Adipocyte (in vitro differentiated cells): Measurements from ENCODE around the gene AGBL4.

ENCODE experiments used
- DNase-seq: peaks from one replicate; pipeline ENCODE4 v3.0.0-alpha.2; 2015; ENCODE audit warnings: low read depth
- H3K27me3 ChIP-seq: replicated peaks from 2 replicates; pipeline ENCODE4 v1.7.0; 2013; ENCODE audit warnings: mild to moderate bottlenecking, low read length, moderate library complexity; ENCODE audit not compliant: control insufficient read depth, insufficient read depth
- H3K36me3 ChIP-seq: 2 replicates; pipeline ENCODE4 v1.7.0; 2013; ENCODE audit warnings: low read length, mild to moderate bottlenecking, moderate library complexity; ENCODE audit not compliant: control insufficient read depth, insufficient read depth, severe bottlenecking
- H3K4me1 ChIP-seq: 2 replicates; pipeline ENCODE4 v1.7.0; 2013; ENCODE audit warnings: mild to moderate bottlenecking, low read length, moderate library complexity; ENCODE audit not compliant: control insufficient read depth, insufficient read depth
- H3K4me3 ChIP-seq: 2 replicates; pipeline ENCODE4 v1.7.0; 2013; ENCODE audit warnings: mild to moderate bottlenecking, low read length, moderate library complexity
- H3K9ac ChIP-seq: 2 replicates; pipeline ENCODE4 v1.7.0; 2013; ENCODE audit warnings: mild to moderate bottlenecking, low read length, moderate library complexity
- H3K9me3 ChIP-seq: 2 replicates; pipeline ENCODE4 v1.7.0; 2013; ENCODE audit warnings: mild to moderate bottlenecking, low read length, moderate library complexity; ENCODE audit not compliant: control insufficient read depth

The AGBL4 gene

DNA sequence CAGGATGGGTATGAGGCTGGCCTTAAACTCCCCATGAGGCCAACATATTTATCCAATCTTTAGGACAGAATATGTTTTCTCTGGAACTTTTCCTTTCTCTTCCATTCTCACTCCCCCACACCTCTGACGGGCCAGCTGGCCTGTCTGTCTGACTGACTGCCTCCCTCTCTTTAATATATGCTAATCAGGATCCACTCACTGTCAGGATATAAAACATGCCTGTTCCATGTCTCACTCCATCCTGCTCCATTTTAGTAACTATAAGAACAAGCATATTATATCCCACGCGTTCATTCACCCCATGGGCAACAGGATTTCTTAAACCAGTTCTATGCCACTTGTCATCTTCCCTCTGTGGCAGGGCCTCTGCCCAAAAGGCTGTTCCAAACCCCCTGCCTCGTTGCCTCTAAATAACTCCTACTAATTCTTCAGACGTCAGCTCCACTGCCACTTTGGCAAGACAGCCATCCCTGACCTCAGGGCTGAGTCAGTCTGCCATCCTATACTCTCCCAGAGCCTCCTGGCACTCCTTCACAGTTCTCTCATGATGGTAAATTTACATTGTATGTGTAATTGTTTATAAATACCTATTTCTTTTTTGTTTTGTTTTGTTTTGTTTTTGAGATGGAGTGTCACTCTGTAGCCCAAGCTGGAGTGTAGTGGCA lies 1467.4 kb downstream of the AGBL4 start:
- no peak for DNase-seq

GRCh38 chr1:48555271-48555670 lies 1468.5 kb downstream of the AGBL4 start:
- Histone ChIP-seq H3K4me1 (no peaks in the 10 kb centered on the region), H3K27me3 (no peaks in the 10 kb centered on the region), H3K9me3 (no peaks in the 10 kb centered on the region), H3K4me3 (no peak overlapping the region), H3K36me3 (no peaks in the 10 kb centered on the region), H3K9ac (no peak overlapping the region)
- DNase-seq = no peak

More for the DNA sequence above, 1467.4 kb downstream of the AGBL4 start:
- no peaks in the 10 kb centered on the region for H3K9me3 ChIP-seq
- no peaks in the 10 kb centered on the region for H3K36me3 ChIP-seq
- H3K4me1 ChIP-seq = no peaks in the 10 kb centered on the region
- no peaks in the 10 kb centered on the region for H3K27me3 ChIP-seq
- no peak overlapping the region for H3K4me3 ChIP-seq
- no peak overlapping the region for H3K9ac ChIP-seq

- Histone ChIP-seq H3K9me3 (no peaks in the 10 kb centered on the region), H3K9ac (no peak overlapping the region), H3K4me3 (no peak overlapping the region), H3K27me3 (peaks cover 6% of the 10 kb centered on the region), H3K36me3 (no peaks in the 10 kb centered on the region), H3K4me1 (no peaks in the 10 kb centered on the region)
- DNase-seq = no peak
Measured at GRCh38 chr1:48552903-48553606, 1470.7 kb downstream of the AGBL4 start.

DNA sequence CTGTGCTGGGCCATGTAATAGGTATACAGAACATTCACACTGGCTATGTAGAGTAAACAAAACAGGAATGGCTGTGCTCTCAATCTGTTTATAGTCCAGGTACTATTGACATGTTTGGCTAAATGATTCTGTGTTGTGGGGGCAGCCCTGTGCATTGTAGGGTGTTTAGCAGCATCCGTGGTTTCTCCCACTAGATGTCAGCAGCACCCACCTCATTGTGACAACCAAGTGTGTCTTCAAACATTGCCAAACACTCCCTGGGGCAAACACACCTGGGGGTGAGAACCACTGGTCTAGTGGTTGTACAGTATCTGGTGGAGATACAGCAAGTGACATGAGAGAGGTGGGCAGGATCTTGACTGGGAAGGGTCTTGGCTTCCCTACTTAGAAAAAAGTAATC lies 1471.3 kb downstream of the AGBL4 start:
- DNase-seq = peak; percentile 28
- Histone ChIP-seq H3K9me3 (no peaks in the 10 kb centered on the region), H3K4me3 (no peak overlapping the region), H3K9ac (no peak overlapping the region), H3K4me1 (no peaks in the 10 kb centered on the region), H3K36me3 (no peaks in the 10 kb centered on the region), H3K27me3 (peaks cover 6% of the 10 kb centered on the region)

- Histone ChIP-seq H3K27me3 (peaks cover 9% of the 10 kb centered on the region), H3K9ac (no peak overlapping the region), H3K4me3 (no peak overlapping the region), H3K9me3 (no peaks in the 10 kb centered on the region), H3K36me3 (no peaks in the 10 kb centered on the region), H3K4me1 (no peaks in the 10 kb centered on the region)
- DNase-seq = no peak
Measured at GRCh38 chr1:48548985-48549384, 1474.8 kb downstream of the AGBL4 start.

GRCh38 chr1:48547561-48548220 lies 1476.1 kb downstream of the AGBL4 start:
- Histone ChIP-seq H3K4me3 (no peak overlapping the region), H3K9me3 (no peaks in the 10 kb centered on the region), H3K36me3 (no peaks in the 10 kb centered on the region), H3K9ac (no peak overlapping the region), H3K27me3 (peaks cover 14% of the 10 kb centered on the region), H3K4me1 (no peaks in the 10 kb centered on the region)
- no peak for DNase-seq

GRCh38 chr1:48543854-48544253 lies 1479.9 kb downstream of the AGBL4 start:
- no peaks in the 10 kb centered on the region for H3K4me1 ChIP-seq
- H3K27me3 ChIP-seq = peaks cover 18% of the 10 kb centered on the region
- no peak overlapping the region for H3K4me3 ChIP-seq
- no peak overlapping the region for H3K9ac ChIP-seq
- no peaks in the 10 kb centered on the region for H3K36me3 ChIP-seq
- H3K9me3 ChIP-seq = no peaks in the 10 kb centered on the region
- DNase-seq = no peak

GRCh38 chr1:48540587-48540986 lies 1483.2 kb downstream of the AGBL4 start:
- peaks cover 14% of the 10 kb centered on the region for H3K27me3 ChIP-seq
- H3K36me3 ChIP-seq = no peaks in the 10 kb centered on the region
- no peaks in the 10 kb centered on the region for H3K9me3 ChIP-seq
- H3K9ac ChIP-seq = no peak overlapping the region
- no peaks in the 10 kb centered on the region for H3K4me1 ChIP-seq
- no peak overlapping the region for H3K4me3 ChIP-seq
- no peak for DNase-seq

GRCh38 chr1:48536477-48536876 lies 1487.3 kb downstream of the AGBL4 start:
- H3K9ac ChIP-seq = no peak overlapping the region
- peaks cover 8% of the 10 kb centered on the region for H3K27me3 ChIP-seq
- no peaks in the 10 kb centered on the region for H3K36me3 ChIP-seq
- no peak overlapping the region for H3K4me3 ChIP-seq
- H3K4me1 ChIP-seq = no peaks in the 10 kb centered on the region
- no peak for DNase-seq
- H3K9me3 ChIP-seq = no peaks in the 10 kb centered on the region

DNA sequence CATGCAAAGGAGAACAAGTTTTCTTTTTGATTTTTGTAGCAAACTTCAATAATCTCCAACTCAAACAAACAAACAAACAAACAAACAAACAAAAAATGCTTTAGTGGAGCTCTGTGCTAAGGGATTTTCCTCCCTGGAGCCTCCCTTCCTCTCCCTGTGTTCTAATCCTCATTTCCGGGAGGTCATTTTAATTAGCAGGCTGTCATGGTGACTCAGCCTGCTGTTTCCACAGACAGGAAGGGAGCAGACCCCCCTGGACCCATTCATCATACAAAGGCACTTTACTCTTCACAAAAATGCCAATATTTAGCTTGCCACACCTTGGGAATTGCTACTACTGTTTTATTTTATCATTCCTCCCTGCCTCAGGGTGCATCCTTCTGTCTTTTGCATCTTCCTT lies 1490.8 kb downstream of the AGBL4 start:
- Histone ChIP-seq H3K9me3 (no peaks in the 10 kb centered on the region), H3K9ac (no peak overlapping the region), H3K36me3 (no peaks in the 10 kb centered on the region), H3K27me3 (peaks cover 24% of the 10 kb centered on the region), H3K4me3 (no peak overlapping the region), H3K4me1 (no peaks in the 10 kb centered on the region)
- DNase-seq = no peak

DNA sequence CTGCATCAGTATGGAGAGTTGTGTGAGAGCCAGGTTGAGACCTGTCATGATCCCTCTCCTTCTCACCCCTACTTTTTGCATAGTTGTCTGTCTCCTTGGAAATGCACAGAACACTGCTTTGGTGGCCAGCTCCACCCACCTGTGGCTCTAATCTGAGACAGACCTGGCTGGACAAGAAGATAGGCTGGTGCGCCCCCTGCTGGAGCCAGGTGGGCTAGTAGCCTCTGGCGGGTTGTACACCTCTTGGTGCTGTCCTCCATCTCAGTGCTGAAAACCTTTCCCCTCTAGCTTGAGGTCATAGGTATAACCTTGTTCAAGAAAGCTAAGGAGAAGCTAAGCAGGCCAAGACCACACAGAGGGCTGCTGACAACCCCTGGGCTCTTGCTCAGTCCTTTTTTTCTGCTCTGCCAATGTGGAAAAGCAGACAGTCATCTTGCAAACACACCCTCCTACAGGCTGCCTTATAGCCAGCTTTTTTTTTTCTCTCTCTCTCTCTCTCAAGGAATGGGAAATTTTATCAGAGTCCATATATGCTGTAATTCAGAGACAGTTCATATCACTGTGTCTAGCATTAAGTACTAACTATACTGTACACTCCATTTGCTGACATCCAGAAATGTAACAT lies 1492.9 kb downstream of the AGBL4 start:
- Histone ChIP-seq H3K36me3 (no peaks in the 10 kb centered on the region), H3K4me3 (no peak overlapping the region), H3K9me3 (no peaks in the 10 kb centered on the region), H3K9ac (no peak overlapping the region), H3K4me1 (peaks cover 12% of the 10 kb centered on the region), H3K27me3 (peaks cover 29% of the 10 kb centered on the region)
- DNase-seq = peak; percentile 59
